Nucleus accumbens (tissue), 56 donors: ENCODE measurements around the gene ZKSCAN3.
"Not testable (repeated sequence)": the region's sequence is repeated elsewhere in the genome, so short reads cannot be mapped to it uniquely, and the experiment has no call there.

Experiments
- DNase-seq, 56 donors: peaks; one replicate each; lab custom pipeline; 2025; lab: John Stamatoyannopoulos, UW

The ZKSCAN3 gene

GRCh38 chr6:28349892-28350737 lies at the start of gene ZKSCAN3:
Gene ZKSCAN3, plus strand, starts transcription at chr6:28349947. Its CDS starts 9,640 bp downstream, at chr6:28359587.
- DNase-seq = peak in 55 of 56 donors; percentile 19 to 91 (median 70)

DNA sequence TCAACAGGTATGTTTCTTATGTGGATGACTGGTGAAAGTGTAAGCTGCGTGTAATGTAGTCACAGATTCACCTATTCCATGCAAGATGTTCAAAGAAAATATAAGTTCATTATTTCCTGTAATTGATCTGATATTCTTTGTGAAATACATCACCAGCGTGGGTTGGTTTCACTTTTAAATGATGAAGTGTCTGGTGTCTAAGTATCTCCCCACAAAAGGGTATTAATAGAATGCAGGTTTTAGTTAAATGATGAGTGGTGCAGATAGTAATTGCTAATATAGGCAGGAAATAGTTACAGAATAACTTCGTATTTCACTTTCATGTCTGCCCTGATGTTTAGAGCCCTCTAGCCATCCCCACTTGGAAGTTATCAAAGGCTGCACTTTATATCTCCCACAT lies 46.2 kb upstream of the ZKSCAN3 start:
- DNase-seq = no peak

GRCh38 chr6:28306363-28306762 lies 43.4 kb upstream of the ZKSCAN3 start:
- not testable (repeated sequence) for DNase-seq

DNA sequence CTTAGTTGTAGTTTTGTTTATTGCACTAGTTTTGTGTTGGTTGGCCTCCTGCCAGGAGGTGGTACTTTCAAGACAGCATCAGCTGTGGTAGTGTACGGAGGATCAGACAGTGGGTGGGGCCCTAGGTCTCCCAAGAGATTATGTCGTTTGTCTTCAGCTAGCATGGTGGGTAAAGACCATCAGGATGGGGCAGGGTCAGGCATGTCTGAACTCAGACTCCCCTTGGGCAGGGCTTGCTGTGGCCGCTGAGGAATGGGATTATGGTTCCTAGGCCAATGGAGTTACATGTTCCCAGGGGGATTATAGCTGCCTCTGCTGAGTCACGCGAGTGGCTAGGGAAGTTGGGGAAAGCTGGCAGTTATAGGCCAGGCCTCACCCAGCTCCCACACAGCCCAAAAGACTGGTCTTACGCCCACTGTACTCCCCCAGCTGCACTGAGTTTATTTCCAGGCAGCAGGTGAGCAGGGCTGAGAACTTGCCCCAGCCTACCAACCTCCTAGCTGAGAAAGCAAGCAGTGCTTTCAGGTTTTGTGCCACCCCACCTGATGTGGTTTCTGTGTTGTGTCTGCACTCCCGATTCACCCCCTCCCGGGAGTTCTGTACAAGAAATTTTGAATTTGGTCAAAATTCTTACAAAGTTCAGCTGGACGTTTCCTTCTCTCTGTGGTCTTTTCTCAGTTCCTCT lies 38.5 kb upstream of the ZKSCAN3 start:
- no peak for DNase-seq

GRCh38 chr6:28312939-28313338 lies 36.8 kb upstream of the ZKSCAN3 start:
- DNase-seq = no peak

GRCh38 chr6:28315628-28316027 lies 34.1 kb upstream of the ZKSCAN3 start:
- DNase-seq = no peak

GRCh38 chr6:28317866-28318265 lies 31.9 kb upstream of the ZKSCAN3 start:
- not testable (repeated sequence) for DNase-seq

- no peak for DNase-seq
These were observed 27.1 kb upstream of the ZKSCAN3 start for GRCh38 chr6:28322661-28323060.

GRCh38 chr6:28323813-28324424 lies 25.8 kb upstream of the ZKSCAN3 start:
- no peak for DNase-seq

GRCh38 chr6:28326371-28326948 lies 23.3 kb upstream of the ZKSCAN3 start:
- DNase-seq = no peak

GRCh38 chr6:28330041-28330440 lies 19.7 kb upstream of the ZKSCAN3 start:
- DNase-seq = no peak

GRCh38 chr6:28333047-28333446 lies 16.7 kb upstream of the ZKSCAN3 start:
- no peak for DNase-seq

GRCh38 chr6:28333599-28334018 lies 16.1 kb upstream of the ZKSCAN3 start:
- no peak for DNase-seq

GRCh38 chr6:28334286-28335039 lies 15.3 kb upstream of the ZKSCAN3 start:
- no peak for DNase-seq

GRCh38 chr6:28335040-28335563 lies 14.6 kb upstream of the ZKSCAN3 start:
- peak in 1 of 56 donors; percentile 34 for DNase-seq

DNA sequence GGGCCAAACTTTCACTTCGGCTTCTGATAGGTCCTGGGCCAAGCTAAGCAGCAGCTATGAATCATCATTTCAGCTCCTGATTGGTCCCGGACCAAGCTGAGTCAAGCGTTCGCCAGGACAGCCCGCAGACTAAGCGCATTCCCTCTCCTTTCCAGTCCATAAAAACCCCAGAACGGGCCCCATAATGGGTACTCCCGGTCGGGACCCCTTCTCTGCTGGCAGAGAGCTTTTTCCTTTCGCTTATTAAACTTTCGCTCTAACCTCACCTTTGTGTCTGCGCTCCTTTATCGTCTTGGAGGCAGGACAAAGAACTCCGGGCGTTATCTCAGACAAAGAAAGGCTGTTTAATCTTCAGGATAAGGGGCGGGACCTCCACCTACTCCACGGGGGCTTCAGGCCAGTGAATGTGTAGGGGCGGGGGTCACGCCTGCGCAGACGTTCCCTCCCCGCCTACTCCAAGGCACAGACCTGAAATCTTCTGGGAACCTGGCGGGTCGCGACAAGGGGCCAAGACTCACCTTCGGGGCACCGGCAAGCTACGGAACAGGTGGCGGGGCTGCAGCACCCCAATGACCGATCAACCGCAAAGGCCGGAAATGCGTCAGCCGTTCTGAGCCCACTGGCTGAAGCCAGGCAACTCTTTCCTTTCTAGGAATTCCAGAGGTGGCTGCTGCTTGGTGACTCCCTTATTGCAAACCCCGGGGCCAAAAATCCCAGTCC lies 14.0 kb upstream of the ZKSCAN3 start, which contains the start of gene ZSCAN31:
Gene ZSCAN31 (minus strand): TSS at position 585 of the 720 bp plus-strand sequence. CDS start 6,465 bp downstream, outside the sequence.
- peak; percentile 42 to 98 (median 82) for DNase-seq

GRCh38 chr6:28336284-28337120 lies 13.2 kb upstream of the ZKSCAN3 start:
- DNase-seq = peak in 17 of 56 donors; percentile 4 to 52 (median 38)

- DNase-seq = no peak
These were observed 12.6 kb upstream of the ZKSCAN3 start for GRCh38 chr6:28337121-28337520.
